CD14-positive monocyte (primary cell): ENCODE data around the gene LIN54. TPM values are rescaled to one million over a fixed set of nuclear protein-coding genes. Genes with fewer than 3 reads are reported as not detected.

ENCODE experiments used
- DNase-seq, 3 donors: peaks; one replicate each; pipeline ENCODE4 v3.0.0-alpha.2; 2011 to 2022
- H2AFZ ChIP-seq: 2 replicates; pipeline ENCODE4 v1.6.0; 2012; ENCODE audit warnings: mild to moderate bottlenecking, low read depth, low read length, inconsistent platforms; ENCODE audit not compliant: insufficient read depth, poor library complexity, severe bottlenecking
- H3K27ac ChIP-seq, 2 donors: 1 replicate in 1 of 2; 2 replicates in 1 of 2; pipeline ENCODE4 v1.5.1; 2012 to 2013; ENCODE audit warnings: low read length in 2 of 2, control low read depth in 1 of 2, inconsistent platforms in 1 of 2, low read depth in 1 of 2, mild to moderate bottlenecking in 1 of 2
- H3K27me3 ChIP-seq, 2 donors: one replicate each; pipeline versions ENCODE4 v1.6.0 to v1.6.1; 2011 to 2013; ENCODE audit warnings: low read length in 2 of 2; ENCODE audit not compliant: control insufficient read depth in 2 of 2, insufficient read depth in 2 of 2
- H3K36me3 ChIP-seq, 2 donors: replicated peaks in 1 of 2; 1 replicate in 1 of 2; 2 replicates in 1 of 2; pipeline versions ENCODE4 v1.5.1 to v1.6.1; 2012 to 2013; ENCODE audit warnings: low read length in 2 of 2, control low read depth in 1 of 2, inconsistent platforms in 1 of 2, mild to moderate bottlenecking in 1 of 2; ENCODE audit not compliant: insufficient read depth in 2 of 2, control insufficient read depth in 1 of 2
- H3K4me1 ChIP-seq, 2 donors: 1 replicate in 1 of 2; 2 replicates in 1 of 2; pipeline versions ENCODE4 v1.5.1 to v1.6.1; 2012 to 2013; ENCODE audit warnings: low read length in 2 of 2, control low read depth in 1 of 2, inconsistent platforms in 1 of 2, mild to moderate bottlenecking in 1 of 2, moderate library complexity in 1 of 2; ENCODE audit not compliant: insufficient read depth in 2 of 2, control insufficient read depth in 1 of 2
- H3K4me2 ChIP-seq: replicated peaks from 2 replicates; pipeline ENCODE3; 2012; ENCODE audit warnings: low read length, moderate library complexity, mild to moderate bottlenecking; ENCODE audit not compliant: poor library complexity, severe bottlenecking; ENCODE audit errors: extremely low read depth
- H3K4me3 ChIP-seq, 3 experiments: fragments of 200-600 bp in 1 of 3; sonication (generic) in 1 of 3; replicated peaks in 1 of 3; 1 replicate in 2 of 3; 2 replicates in 1 of 3; pipeline ENCODE4 v1.5.1; 2011 to 2013; ENCODE audit warnings: low read length in 3 of 3, mild to moderate bottlenecking in 3 of 3, control low read depth in 2 of 3, low read depth in 2 of 3, inconsistent platforms in 1 of 3, moderate library complexity in 1 of 3
- H3K79me2 ChIP-seq: 2 replicates; pipeline ENCODE4 v1.6.0; 2012; ENCODE audit warnings: mild to moderate bottlenecking, control low read depth, inconsistent platforms, low read length, moderate library complexity; ENCODE audit not compliant: insufficient read depth
- H3K9ac ChIP-seq: 2 replicates; pipeline ENCODE4 v1.6.0; 2017; ENCODE audit warnings: low read length, mild to moderate bottlenecking; ENCODE audit not compliant: insufficient read depth, poor library complexity, severe bottlenecking
- H3K9me3 ChIP-seq, 2 donors: replicated peaks in 1 of 2; 1 replicate in 1 of 2; 2 replicates in 1 of 2; pipeline versions ENCODE4 v1.5.1 to v1.6.1; 2012 to 2013; ENCODE audit warnings: low read length in 2 of 2, control low read depth in 1 of 2; ENCODE audit not compliant: control insufficient read depth in 1 of 2, insufficient read depth in 1 of 2
- H4K20me1 ChIP-seq: 2 replicates; pipeline ENCODE4 v1.6.0; 2012; ENCODE audit warnings: mild to moderate bottlenecking, low read length, control low read depth, moderate library complexity; ENCODE audit not compliant: insufficient read depth
- H3K27ac Mint-ChIP-seq, 7 donors: one replicate each; pipeline ENCODE4 v1.8.0; 2020; ENCODE audit warnings: mild to moderate bottlenecking in 7 of 7, mixed read lengths in 7 of 7, moderate library complexity in 6 of 7, inconsistent platforms in 2 of 7
- H3K27me3 Mint-ChIP-seq, 3 donors: one replicate each; pipeline ENCODE4 v1.8.0; 2021 to 2022; ENCODE audit warnings: low read depth in 3 of 3, mild to moderate bottlenecking in 3 of 3, mixed read lengths in 3 of 3, moderate library complexity in 3 of 3, inconsistent platforms in 1 of 3
- H3K36me3 Mint-ChIP-seq, 2 donors: one replicate each; pipeline ENCODE4 v1.8.0; 2020; ENCODE audit warnings: mixed read lengths in 2 of 2, inconsistent platforms in 1 of 2, mild to moderate bottlenecking in 1 of 2
- H3K4me1 Mint-ChIP-seq: one replicate; pipeline ENCODE4 v1.8.0; 2020; ENCODE audit warnings: mild to moderate bottlenecking, mixed read lengths
- H3K4me3 Mint-ChIP-seq, 2 donors: one replicate each; pipeline ENCODE4 v1.8.0; 2020; ENCODE audit warnings: mild to moderate bottlenecking in 2 of 2, mixed read lengths in 2 of 2, moderate library complexity in 1 of 2
- H3K9me3 Mint-ChIP-seq, 7 donors: one replicate each; pipeline ENCODE4 v1.8.0; 2020 to 2022; ENCODE audit warnings: mixed read lengths in 7 of 7, mild to moderate bottlenecking in 6 of 7, moderate library complexity in 6 of 7, inconsistent platforms in 2 of 7
- WGBS: methylation state at CpG from one replicate; pipeline ENCODE4 v1.1.5; 2013; ENCODE audit warnings: missing lambda C conversion rate; ENCODE audit not compliant: insufficient coverage; 5-methylcytosine and 5-hydroxymethylcytosine counted together
- intact Hi-C, 2 donors: fragments of 100-400 bp; cut with micrococcal nuclease; formaldehyde crosslinking; loops; one replicate each; pipeline versions ENCODE4 v1.15.0 to v1.15.1; 2023
- polyA plus RNA-seq, 3 donors: library from polyadenylated mRNA; depleted of rRNA in 1 of 3; unstranded in 2 of 3; stranded (reverse) in 1 of 3; fragments of 300-500 nt in 2 of 3; fragments of >200 nt in 1 of 3; fragmentation: Illumina TruSeq in 2 of 3; gene quantifications; 1 replicate in 2 of 3; 2 replicates in 1 of 3; pipeline ENCODE4 v1.2.3, GENCODE V29; 2012 to 2021
- TF ChIP-seq, protein P1 (sequence below): fragments of 200-600 bp; IDR thresholded peaks from one replicate; pipeline ENCODE4 v1.8.0; 2022; ENCODE audit warnings: antibody characterized with exemption, mild to moderate bottlenecking

LIN54 gene
- polyA plus RNA-seq, 3 donors = 2.9 to 6.4 (median 3.7) TPM

- no peak overlapping the region for H3K27ac ChIP-seq
- peaks cover 66 to 95% of the 10 kb centered on the region in 2 donors for H3K36me3 ChIP-seq
- WGBS = no CpG with 5 or more reads among the region's 2 CpGs
- H3K4me3 ChIP-seq = no peak overlapping the region
- no peaks in the 10 kb centered on the region for H3K9me3 Mint-ChIP-seq
- no peak overlapping the region for H3K4me3 Mint-ChIP-seq
- H3K27me3 Mint-ChIP-seq = no peaks in the 10 kb centered on the region
- TF ChIP-seq, protein P1, sequence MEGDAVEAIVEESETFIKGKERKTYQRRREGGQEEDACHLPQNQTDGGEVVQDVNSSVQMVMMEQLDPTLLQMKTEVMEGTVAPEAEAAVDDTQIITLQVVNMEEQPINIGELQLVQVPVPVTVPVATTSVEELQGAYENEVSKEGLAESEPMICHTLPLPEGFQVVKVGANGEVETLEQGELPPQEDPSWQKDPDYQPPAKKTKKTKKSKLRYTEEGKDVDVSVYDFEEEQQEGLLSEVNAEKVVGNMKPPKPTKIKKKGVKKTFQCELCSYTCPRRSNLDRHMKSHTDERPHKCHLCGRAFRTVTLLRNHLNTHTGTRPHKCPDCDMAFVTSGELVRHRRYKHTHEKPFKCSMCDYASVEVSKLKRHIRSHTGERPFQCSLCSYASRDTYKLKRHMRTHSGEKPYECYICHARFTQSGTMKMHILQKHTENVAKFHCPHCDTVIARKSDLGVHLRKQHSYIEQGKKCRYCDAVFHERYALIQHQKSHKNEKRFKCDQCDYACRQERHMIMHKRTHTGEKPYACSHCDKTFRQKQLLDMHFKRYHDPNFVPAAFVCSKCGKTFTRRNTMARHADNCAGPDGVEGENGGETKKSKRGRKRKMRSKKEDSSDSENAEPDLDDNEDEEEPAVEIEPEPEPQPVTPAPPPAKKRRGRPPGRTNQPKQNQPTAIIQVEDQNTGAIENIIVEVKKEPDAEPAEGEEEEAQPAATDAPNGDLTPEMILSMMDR = no peak
- H2AFZ ChIP-seq = no peak overlapping the region
- no peak for DNase-seq
- H3K27ac Mint-ChIP-seq = peak overlapping the region in 1 of 7 donors; percentile 47
- H3K36me3 Mint-ChIP-seq = peaks cover 69 to 70% of the 10 kb centered on the region in 2 donors
- H3K9ac ChIP-seq = no peak overlapping the region
- no peaks in the 10 kb centered on the region for H3K27me3 ChIP-seq
- H3K9me3 ChIP-seq = no peaks in the 10 kb centered on the region
- no peaks in the 10 kb centered on the region for H3K4me1 ChIP-seq
- H3K79me2 ChIP-seq = no peaks in the 10 kb centered on the region
- intact Hi-C loops = loop anchor here in 1 of 2 donors (10.0 kb wide), 1 partner anchor 95 kb away; no protein-coding TSS in a partner anchor
- no peaks in the 10 kb centered on the region for H4K20me1 ChIP-seq
- H3K4me1 Mint-ChIP-seq = no peaks in the 10 kb centered on the region
- H3K4me2 ChIP-seq = no peak overlapping the region
Measured at GRCh38 chr4:82939414-82939813, 71.2 kb downstream of the LIN54 start.

DNA sequence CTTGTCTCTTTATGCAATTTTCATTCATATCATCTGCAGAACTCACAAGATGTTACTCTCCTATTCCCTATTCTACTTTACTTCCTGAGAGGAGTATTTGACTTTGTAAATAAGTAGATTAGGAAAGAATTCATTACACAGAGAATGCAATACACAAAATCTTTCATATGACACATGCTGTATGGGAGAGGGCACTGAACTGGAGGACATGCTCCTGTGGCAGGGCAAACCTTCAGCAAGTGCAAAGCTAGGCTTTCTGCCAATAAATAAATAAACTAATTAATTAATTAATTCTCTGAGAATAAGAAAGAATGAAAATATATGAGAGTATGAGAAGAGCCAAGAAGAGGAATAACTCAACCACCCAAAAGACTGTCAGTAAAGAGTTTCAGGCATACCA, 76.2 kb downstream of the LIN54 start:
- H4K20me1 ChIP-seq = no peaks in the 10 kb centered on the region
- H3K9me3 ChIP-seq = no peaks in the 10 kb centered on the region
- H3K36me3 ChIP-seq = peaks cover 62 to 79% of the 10 kb centered on the region in 2 donors
- H3K9me3 Mint-ChIP-seq = no peaks in the 10 kb centered on the region
- H3K4me1 Mint-ChIP-seq = peaks cover 1% of the 10 kb centered on the region
- H3K27me3 ChIP-seq = no peaks in the 10 kb centered on the region
- H3K4me2 ChIP-seq = no peak overlapping the region
- H3K27ac ChIP-seq = no peak overlapping the region
- intact Hi-C loops = loop anchor here in 1 of 2 donors (10.0 kb wide), 1 partner anchor 90 kb away; no protein-coding TSS in a partner anchor
- H2AFZ ChIP-seq = no peak overlapping the region
- no peaks in the 10 kb centered on the region for H3K79me2 ChIP-seq
- H3K36me3 Mint-ChIP-seq = peaks cover 65 to 72% of the 10 kb centered on the region in 2 donors
- no peaks in the 10 kb centered on the region for H3K4me1 ChIP-seq
- TF ChIP-seq, protein P1 = no peak
- no peak overlapping the region for H3K4me3 Mint-ChIP-seq
- H3K27me3 Mint-ChIP-seq = no peaks in the 10 kb centered on the region
- DNase-seq = no peak
- no peak overlapping the region for H3K9ac ChIP-seq
- no peak overlapping the region for H3K4me3 ChIP-seq
- H3K27ac Mint-ChIP-seq = peak overlapping the region in 1 of 7 donors; percentile 5
